GM19467 (cell line): ENCODE results near the gene PRR18.

Source experiments
- ATAC-seq: cut with Tn5 transposase; IDR thresholded peaks from one replicate; pipeline ENCODE4 v1.9.1; 2021; ENCODE audit warnings: mild to moderate bottlenecking, moderate library complexity; ENCODE audit not compliant: unreplicated experiment

Gene PRR18

DNA sequence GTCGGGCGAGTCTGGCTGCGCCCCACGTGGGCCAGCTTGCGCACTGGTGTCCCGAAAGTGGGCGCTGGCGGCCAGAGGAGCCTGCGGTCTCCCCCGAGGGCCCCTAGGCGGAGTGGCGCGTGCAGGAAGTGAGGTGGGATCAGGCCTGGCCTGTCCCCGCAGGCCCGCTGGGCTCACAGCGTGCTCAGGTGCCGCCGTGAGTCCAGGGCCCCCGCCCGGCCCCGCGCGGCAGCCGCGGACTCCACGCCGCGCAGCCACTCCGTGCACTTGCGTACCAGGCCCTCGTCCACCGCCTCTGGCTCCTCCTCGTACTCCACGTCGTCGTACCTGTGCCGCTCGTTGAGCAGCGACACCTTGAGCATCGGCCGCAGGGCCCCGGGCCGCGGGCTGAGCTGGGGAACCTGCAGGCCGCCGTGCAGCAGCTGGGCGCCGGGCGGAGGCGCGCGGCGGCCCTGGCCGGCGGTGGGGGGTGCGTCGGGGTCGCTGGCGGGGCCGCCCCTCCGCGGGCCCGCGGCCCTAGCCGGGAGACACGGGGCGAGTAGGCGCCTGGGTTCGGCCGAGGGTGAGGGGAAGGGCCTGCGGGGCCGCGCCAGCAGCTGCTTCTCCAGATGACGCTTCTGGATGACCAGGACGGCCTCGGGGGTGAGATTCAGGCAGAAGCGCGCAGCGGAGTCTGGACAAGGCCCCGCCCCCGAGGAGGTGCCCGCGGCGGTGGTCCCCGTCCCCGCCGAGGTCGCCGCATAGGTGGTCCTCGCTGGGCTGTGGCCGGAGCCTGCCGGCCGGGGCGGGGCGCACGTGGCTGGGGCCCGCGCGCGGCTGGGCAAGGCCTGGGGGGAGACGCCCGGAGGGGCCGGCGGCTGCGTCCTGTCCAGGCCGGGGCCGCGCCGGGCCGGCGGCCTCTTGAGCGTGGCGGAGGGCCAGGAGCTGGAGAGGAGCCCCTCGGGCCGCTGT, 835 bp downstream of the PRR18 start:
- peak; percentile 29 for ATAC-seq

DNA sequence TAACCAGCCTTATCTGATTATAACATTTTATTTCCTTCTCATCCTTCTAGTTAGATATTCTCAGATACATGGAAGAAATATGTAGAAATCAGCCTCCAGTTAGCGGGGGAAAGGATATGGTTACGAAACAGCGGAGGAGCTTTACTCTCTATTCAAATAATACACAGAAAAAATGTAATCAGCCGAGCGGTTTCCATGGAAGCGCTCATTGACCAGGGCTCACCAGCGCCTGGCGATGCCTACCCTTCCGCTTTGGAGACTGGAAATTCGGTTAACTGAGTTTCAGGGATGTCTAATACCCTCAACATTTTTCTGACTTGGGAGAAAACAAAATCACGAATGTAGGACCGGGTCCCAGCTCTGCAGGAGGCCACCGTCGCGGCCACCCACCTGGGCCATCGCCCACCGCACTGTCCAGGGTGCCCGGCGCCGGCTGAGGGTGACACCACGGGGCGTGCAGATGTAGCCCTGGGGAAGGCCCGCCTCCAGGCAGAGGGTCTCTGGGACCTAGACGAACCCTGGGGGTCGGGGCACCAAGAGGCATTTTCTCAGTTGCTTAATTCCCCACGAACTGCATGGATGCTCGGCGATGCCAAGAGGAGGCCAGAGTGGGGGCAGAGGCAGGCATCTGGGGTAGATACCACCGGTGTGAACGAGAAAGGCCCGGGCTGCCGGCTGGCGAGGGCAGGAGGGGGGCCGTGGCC, 1.7 kb downstream of the PRR18 start:
- no peak for ATAC-seq

DNA sequence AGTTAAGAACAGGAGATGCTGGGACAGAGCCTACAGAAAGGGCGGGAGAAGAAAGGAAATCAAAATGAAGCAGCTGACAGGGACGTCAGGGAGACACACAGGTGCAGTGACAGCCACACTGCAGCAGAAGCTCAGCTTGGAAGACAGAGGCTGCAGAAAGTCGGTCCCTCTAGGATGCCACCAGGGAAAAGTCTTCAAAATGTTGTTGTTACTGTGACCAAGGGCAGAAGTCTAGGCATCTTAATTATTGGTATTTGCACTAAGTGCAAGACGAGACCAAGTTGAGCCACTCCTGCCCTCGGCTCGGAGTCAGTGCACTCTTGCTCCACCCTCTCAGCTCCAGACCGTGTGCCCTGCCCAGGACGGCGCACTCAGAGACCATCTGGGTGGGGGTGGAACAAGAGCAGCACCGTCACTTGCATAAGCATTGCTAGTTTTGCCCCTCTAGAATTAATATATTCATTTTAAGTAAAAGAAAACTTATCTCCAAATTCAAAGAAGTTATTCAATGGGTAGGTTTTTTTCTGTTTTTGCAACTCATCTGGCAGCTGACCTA, 2.6 kb downstream of the PRR18 start:
- ATAC-seq: no peak

DNA sequence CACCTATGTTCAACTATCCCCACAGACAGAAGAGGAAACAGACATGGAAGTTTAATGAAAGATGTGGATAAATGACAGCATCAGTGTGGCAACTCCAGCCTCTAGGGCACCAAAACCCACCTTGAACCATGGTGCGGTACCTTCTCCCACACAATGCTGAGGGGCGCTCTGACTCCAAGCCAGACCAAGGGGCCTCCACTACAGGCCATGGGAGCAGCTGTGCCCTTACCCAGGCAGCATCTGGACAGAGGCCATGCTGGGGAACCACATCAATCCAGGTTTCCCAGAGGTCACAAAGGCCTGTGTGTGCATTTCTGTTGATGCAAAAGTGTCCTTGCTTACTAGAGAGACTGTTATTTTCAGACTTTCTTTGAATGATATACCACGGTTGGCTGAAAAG, 4.1 kb downstream of the PRR18 start:
- ATAC-seq: no peak

DNA sequence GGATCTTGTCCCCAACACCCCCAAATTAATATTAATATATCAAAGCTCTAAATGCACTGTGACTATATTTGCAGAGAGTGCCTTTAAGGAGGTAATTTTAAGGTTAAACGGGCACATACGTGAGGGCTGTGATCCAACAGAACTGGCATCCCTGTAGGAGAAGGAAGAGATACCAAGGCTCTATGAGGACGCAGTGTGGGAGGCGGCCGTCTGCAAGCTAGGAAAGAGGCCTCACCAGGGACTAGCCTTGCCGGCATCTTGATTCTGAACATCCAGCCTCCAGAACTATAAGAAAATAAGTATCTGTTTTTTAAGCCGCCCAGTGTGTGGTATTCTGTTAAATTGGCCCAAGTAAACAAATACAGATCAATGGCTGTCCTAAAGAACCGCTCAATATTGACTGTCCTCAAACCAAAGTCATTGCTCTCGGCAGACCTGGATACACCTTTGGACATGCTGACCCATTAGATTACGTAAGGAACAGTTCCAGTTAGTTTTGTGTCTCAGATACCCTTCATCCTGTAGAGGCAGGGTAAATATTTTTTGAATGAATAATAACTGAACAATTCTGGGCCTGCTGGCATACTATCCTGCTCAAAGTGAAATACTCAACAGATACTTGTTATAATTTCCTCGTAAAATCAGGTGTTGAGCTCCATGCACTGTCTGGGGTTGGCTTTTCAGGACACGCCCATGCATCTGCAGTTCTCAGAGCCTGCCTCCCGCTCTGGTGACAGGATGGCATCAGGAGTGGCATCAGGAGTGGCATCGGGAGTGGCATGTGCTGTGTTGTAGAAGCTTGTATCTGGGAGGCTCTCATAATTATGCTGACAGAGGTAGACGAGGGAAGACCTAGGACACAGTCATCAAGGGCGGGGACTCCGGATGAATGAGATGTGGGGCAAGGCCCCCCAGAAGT, 6.3 kb downstream of the PRR18 start:
- ATAC-seq: no peak

DNA sequence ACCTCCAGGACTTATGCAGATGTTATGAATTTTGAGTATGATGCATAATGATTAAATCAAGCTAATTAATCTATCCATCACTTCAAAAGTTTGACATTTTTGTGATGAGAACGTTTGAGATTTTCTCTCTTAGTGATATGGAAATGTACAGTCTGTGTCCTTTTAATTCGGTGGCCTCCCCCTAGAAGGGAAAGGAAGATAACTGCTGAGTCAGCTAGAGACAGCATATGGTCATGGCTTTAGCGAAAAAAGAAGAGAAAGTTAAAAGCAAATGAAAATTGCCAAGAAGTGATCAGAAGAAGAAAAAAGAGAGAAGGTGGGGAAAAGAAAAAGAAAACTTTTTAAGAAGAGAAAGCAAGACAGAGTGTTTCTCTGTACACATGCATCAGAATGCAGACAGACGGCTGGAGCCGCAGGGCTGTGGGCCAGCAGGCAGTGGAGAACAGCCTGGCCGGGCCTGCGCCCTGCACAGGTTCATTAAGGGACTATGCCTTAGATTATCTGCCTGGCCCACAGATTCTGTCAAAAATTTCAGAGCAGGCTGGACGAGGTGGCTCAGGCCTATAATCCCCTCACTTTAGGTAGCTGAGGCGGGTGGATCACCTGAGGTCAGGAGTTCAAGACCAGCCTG, 7.7 kb downstream of the PRR18 start:
- ATAC-seq: no peak

DNA sequence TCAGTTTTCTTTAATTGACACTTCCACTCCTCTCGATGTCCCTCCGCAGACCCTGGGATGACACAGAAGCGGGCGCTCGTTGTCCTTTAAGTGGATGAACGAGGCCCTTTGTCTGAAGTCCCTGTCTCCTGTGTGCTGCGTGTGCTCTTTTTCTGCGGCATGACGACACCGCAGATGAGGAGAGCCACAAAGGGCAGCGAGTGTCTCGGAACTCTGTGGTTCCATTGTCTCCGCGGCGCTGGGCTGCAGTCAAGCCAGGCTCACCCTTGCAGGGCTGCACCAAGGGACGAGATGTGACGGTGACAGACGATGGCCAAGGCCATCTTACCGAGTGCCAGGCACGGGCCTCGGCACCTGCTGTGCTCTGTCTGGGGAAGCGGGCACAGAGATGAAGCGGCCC, 10.6 kb downstream of the PRR18 start:
- ATAC-seq: no peak

DNA sequence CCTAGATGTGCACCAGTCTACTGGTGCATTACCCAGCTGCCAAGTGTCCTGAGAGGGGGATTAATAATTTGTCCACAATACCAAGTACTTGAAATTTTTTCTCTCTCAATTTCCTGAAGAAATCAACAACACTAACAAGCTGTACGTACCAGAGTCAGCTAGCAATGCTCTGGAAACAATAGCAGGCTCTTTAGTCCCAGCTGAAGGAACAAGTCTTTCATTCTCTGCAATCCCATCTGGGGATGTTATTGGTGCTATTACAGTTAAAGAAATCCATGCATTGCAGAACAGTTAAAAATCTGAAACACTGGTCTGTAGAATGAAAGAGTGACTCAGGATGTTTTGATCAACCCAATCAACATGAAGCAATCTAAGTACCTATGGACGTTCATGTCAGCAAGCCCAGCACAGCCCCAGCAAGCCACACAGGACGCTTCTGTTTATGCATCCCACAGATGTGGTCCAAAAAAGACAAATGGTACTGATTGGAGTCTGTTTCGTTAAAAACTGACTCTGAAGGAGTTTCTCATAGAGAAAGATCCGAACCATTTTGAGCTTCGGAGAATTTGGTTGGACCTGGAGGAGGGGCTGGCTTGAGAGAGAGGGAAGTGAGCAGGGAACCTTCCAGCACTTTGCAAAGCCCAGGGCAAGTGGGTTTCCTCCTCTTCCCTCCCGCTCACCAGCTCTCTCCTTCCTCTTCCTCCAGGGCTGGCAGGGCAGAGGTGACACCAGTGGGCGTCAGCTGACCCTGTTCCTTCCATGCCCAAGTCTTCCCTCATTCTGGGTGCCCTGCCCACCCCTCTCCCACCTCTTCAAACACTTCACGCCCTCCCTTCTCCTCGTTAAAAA, 11.9 kb downstream of the PRR18 start:
- no peak for ATAC-seq

DNA sequence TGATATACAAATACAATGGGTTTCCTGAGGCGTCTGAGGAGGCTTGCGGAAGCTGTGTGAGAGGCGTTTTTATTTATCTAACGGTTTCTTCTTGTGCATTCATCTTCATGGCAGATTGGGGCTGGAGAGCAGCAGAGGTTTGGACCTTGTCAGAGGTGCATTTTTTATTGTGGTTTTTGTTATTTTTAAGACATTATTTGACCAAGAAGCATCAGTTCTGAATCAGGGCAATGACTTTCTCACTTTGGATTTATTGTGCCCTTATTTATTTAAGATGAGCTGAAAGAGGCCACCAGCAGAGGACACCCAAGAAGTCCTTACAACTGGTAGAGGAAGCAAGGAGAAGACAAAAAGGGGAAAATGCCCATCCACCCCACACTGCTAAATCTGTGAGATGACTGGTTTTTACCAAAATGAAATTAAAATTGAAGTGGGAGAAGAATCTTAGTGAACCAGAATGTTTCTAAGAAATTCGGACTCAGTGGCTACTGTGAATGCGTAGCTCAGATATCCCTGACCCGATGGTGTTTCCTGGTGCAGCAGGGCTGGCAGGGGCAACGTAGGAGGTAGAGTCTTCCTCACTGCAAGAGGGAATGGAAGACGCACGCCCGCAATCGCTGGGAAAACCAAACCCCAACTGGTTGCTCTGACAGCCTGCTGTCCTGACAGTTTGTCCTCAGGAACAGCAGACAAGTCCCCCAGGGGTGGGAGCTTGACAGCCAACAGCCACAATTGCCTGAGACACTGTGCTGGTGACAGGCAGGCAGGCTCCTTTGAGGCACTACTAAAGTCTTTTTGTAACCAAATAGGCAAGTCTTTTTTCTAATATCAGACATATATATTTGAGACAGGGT, 14.2 kb downstream of the PRR18 start:
- ATAC-seq: no peak

DNA sequence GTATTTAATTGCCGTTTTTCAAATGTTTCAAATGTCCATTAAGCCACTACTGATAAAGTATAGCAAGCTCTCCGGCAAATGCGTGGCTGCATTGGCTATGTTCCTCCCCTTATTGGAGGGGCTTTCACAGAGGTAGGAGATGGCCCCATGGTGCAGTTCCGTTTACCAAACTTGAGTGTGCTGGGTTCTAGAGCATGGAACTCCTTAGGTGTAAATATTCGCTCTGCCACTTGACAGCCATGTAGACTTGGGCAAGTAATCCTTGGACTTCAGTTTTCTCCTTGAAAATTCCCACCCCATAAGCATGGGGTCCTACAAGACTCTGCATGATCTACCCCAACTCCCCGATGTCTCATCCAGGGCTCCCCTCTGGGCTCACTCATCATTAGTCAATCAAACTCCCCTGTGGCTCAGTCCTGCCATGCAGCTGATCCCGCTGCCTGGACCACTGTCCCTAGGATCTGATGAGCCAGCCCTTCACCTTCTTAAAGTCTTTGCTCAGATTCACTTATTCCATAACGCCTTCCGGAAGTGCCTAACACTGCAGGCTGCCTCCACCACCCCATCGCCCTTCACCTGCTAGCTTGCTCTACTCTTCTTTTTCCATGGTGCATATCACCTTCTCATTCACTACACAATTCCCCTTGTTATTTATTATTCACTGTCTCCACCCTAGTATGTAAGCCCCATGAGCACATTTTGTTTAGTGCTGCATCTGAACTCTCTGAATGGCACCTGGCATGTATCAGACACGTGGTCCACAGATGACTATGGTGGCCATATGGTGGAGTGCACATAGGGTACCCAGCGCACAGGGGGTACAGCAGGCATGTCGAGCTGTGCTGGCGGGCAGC, 18.8 kb downstream of the PRR18 start:
- ATAC-seq: no peak

DNA sequence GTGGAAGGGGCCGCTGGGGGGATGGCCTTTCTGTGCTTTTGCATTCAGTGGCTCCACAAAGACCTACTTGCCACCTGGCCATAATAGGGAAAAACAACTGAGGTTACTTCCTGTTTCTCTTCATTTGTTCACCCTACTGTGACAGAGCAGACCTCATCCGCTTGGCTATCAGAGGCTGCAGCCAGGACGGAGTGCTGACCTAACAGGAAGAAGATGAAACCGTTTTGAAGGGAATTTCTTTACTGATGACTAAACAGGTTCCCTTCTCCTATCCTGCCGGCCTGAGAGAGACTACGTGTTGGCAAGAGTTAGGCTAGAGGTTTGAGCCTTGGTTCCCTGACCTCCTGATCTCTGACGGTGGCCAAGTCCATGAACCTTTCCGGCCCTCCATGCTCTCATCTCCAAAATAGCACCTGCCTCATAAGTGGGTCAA, 21.3 kb downstream of the PRR18 start:
- peak; percentile 99 for ATAC-seq

DNA sequence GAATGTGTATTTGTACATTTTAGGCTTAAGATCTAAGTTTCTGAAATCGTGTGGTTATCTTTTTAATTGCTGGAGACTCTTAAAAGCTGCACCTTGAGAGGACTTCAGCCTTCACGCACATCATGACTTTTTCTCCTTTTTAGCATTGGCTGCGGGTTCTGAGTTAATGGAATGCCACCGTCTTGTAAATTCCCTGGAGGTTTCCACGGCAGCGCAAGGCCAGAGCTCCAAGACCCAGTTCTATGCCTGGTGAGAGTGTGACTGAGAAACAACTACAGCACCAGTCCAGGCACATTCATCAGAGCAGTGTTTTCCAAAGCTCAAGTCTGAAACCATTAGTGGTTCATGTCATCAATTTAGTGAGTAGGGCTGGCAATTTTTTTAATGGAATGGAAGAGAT, 23.0 kb downstream of the PRR18 start:
- no peak for ATAC-seq

DNA sequence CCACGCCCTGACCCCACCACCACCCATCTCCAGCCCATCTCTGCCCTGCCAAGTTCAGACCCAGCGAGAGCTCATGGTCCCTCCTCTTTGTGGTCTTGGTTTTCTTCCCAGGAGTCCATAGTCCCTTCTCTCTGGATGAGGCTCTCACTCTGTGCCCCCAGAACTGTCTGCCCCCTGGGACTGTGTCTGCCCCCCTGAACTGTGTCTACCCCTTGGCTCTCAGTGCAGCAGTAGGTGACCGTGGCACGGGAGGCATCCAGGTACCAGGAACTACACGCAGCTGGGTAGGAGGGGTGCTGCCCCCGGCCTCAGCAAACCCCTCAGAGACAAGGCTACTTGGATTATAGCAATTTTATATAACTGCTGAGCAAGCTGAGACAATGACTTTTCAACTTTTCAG, 23.6 kb downstream of the PRR18 start:
- ATAC-seq: no peak

DNA sequence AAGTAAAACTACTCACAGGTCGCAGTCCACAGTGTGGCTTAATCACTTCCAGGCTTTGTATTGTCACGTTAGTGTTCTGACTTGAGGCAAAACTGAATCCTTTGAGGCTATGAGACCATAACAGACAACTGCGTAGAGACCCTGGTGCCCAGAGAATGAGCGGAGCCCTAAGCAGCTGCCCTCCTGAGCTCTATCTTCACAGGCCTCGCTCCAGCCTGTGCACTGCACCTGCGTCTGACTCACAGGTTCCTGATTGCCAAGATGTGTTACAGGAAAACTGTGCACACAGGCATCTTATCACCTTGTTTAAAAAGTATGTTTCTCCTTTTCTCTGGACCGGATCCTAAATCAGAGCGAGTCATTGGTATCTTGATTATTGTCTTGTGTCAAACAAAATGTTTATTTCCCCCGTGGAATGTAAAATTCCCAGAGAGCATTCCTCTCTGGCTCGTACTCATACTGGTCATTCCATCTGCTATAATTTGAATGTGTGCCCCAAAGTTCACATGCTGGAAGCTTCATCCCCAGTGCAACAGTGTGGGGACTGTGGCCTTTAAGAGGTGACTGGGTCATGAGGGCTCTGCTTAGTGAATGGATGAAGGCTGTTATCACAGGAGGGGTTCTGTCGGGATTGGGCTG, 25.7 kb downstream of the PRR18 start:
- ATAC-seq: no peak

DNA sequence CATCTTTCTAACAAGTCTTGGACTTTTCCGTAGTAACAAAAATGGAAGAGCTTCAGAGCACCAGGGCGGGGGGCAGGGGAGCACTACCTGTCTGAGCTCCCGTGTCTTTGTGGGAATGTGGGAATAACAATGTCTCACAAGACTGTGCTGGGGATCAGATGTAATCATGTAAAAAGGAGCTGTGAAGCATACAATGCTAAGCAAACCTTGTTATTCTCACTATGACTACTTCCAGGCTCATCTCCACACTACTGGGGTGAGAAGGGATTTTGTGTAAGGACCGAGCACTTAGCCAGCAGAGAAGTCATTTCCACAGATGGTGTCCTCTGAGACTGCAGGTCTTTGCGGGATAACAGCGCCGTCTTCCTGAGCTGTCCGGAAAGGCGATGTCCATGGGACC, 27.1 kb downstream of the PRR18 start:
- no peak for ATAC-seq

DNA sequence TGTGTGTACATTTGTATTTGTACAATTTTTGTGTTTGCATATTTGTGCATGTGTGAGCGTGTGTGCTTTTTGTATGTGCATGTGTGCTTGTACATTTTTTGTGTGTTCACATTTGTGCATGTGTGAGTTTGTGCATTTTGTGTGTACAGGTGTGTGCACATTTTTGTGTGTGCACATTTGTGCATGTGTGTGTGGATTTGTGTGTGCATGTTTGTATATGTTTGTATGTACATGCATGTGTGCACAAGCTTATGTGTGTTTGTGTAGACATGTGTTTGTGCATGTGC, 28.9 kb downstream of the PRR18 start:
- no peak for ATAC-seq
